ENCODE measurements around the gene EPB41L3. TPM values are rescaled to one million over a fixed set of nuclear protein-coding genes. Genes with fewer than 3 reads are reported as not detected.

EPB41L3 gene
- total and polyA plus RNA-seq, 2 experiments from 2014 or later = 8.0 to 11.7 TPM

- DNase-seq (ENCODE audit: low spot score) = no peak
- no peaks in the 10 kb centered on the region for H3K9me3 Mint-ChIP-seq
- Histone ChIP-seq H3K36me3 (ENCODE audit: insufficient read depth) (no peaks in the 10 kb centered on the region), H3K27me3 (ENCODE audit: insufficient read depth) (no peaks in the 10 kb centered on the region), H3K79me2 (replicated peaks; ENCODE audit: insufficient read depth) (no peaks in the 10 kb centered on the region), H3K27ac (ENCODE audit: low read depth) (no peak overlapping the region), H3K4me3 (no peak overlapping the region), H3K4me2 (no peak overlapping the region), H4K20me1 (replicated peaks; ENCODE audit: insufficient read depth) (no peaks in the 10 kb centered on the region), H2AFZ (no peak overlapping the region), H3K4me1 (ENCODE audit: insufficient read depth) (no peaks in the 10 kb centered on the region), H3K9me2 (ENCODE audit: insufficient read depth) (no peaks in the 10 kb centered on the region), H3F3A (replicated peaks; ENCODE audit: low read depth) (no peaks in the 10 kb centered on the region)
- no peaks in the 10 kb centered on the region; the same call in 2 of the 3 replicates for H3K4me1 Mint-ChIP-seq
- no peak overlapping the region for H3K27ac Mint-ChIP-seq
- no peak for ATAC-seq
- TF ChIP-seq ZNF331 (CRISPR knock-in tag; IDR thresholded peaks at IDR 0.05; ENCODE audit: low read depth) (no peak), EZH2 (IDR thresholded peaks at IDR 0.05; ENCODE audit: low read depth, unreplicated experiment) (no peak), ZNF114 (CRISPR knock-in tag; IDR thresholded peaks at IDR 0.05) (no peak), CREB1 (CRISPR knock-in tag; IDR thresholded peaks at IDR 0.05; ENCODE audit: low read depth) (no peak), EZH2phosphoT487 (IDR thresholded peaks at IDR 0.05; ENCODE audit: unreplicated experiment) (no peak), ZNF462 (CRISPR knock-in tag; IDR thresholded peaks at IDR 0.05) (no peak), REST (IDR thresholded peaks at IDR 0.05; ENCODE audit: unreplicated experiment) (no peak), JUNB (IDR thresholded peaks at IDR 0.05; ENCODE audit: unreplicated experiment) (no peak), CTCF (conservative IDR thresholded peaks at IDR 0.05; ENCODE audit: low read depth in 2 of 2) (no peak), ETS1 (IDR thresholded peaks at IDR 0.05) (no peak), POLR2AphosphoS5 (IDR thresholded peaks at IDR 0.05; ENCODE audit: low read depth) (no peak), STAT1 (IDR thresholded peaks at IDR 0.05; ENCODE audit: unreplicated experiment) (no peak)
- H3K4me3 Mint-ChIP-seq = no peak overlapping the region
- H3K27me3 Mint-ChIP-seq (ENCODE audit: insufficient read depth, low read depth, poor library complexity) = no peaks in the 10 kb centered on the region
- no peaks in the 10 kb centered on the region for H3K36me3 Mint-ChIP-seq (ENCODE audit: low read depth)
Measured at GRCh38 chr18:5431836-5432575, 111.8 kb downstream of the EPB41L3 start.
